Measurements from ENCODE around the gene ZDHHC1.

ZDHHC1 gene

GRCh38 chr16:67443265-67443664 is 27.0 kb upstream of the ZDHHC1 start:
- H3K4me3 ChIP-seq (ENCODE audit: low read depth, low read length) = no peak overlapping the region
- no peak for TF ChIP-seq CTCF (IDR thresholded peaks at IDR 0.05; ENCODE audit: borderline replicate concordance, insufficient read depth, low read depth, low read length)

GRCh38 chr16:67442581-67443255 is 26.4 kb upstream of the ZDHHC1 start:
- H3K4me3 ChIP-seq (ENCODE audit: low read depth, low read length) = no peak overlapping the region
- no peak for TF ChIP-seq CTCF (IDR thresholded peaks at IDR 0.05; ENCODE audit: borderline replicate concordance, insufficient read depth, low read depth, low read length)

GRCh38 chr16:67441907-67442306 is 25.6 kb upstream of the ZDHHC1 start:
- H3K4me3 ChIP-seq (ENCODE audit: low read depth, low read length) = no peak overlapping the region
- TF ChIP-seq CTCF (IDR thresholded peaks at IDR 0.05; ENCODE audit: borderline replicate concordance, insufficient read depth, low read depth, low read length) = no peak

GRCh38 chr16:67441271-67441753 is 25.0 kb upstream of the ZDHHC1 start:
- no peak for TF ChIP-seq CTCF (IDR thresholded peaks at IDR 0.05; ENCODE audit: borderline replicate concordance, insufficient read depth, low read depth, low read length)
- H3K4me3 ChIP-seq (ENCODE audit: low read depth, low read length) = no peak overlapping the region

- no peak overlapping the region for H3K4me3 ChIP-seq (ENCODE audit: low read depth, low read length)
- no peak for TF ChIP-seq CTCF (IDR thresholded peaks at IDR 0.05; ENCODE audit: borderline replicate concordance, insufficient read depth, low read depth, low read length)
These were observed 22.6 kb upstream of the ZDHHC1 start for GRCh38 chr16:67438824-67439393.

- TF ChIP-seq CTCF (IDR thresholded peaks at IDR 0.05; ENCODE audit: borderline replicate concordance, insufficient read depth, low read depth, low read length) = no peak
- no peak overlapping the region for H3K4me3 ChIP-seq (ENCODE audit: low read depth, low read length)
These were observed 22.0 kb upstream of the ZDHHC1 start for GRCh38 chr16:67438098-67438791.
